ENCODE results near the gene MASP1.
"Not testable (repeated sequence)": the region's sequence is repeated elsewhere in the genome, so short reads cannot be mapped to it uniquely, and the experiment has no call there.

MASP1 gene

DNA sequence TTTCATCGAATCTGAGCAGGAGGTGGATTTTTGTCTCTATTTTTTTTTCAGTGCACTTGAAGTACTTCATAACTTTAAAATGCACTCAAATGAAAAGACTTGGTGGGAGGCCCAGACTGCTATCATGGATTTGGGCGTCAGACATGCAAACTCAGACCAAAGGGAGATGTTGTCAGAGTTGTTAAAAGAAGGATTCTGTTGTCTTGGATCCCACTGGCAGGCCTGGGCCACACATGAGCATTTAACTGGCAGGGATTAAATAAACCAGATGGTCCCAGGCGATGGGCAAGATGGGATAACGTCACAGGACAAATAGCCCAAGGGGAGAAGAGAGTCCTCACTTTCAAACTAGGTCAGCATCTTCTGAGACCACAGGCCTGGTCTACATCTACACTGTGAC lies 78.8 kb downstream of the MASP1 start:
- DNase-seq, result no peak

DNA sequence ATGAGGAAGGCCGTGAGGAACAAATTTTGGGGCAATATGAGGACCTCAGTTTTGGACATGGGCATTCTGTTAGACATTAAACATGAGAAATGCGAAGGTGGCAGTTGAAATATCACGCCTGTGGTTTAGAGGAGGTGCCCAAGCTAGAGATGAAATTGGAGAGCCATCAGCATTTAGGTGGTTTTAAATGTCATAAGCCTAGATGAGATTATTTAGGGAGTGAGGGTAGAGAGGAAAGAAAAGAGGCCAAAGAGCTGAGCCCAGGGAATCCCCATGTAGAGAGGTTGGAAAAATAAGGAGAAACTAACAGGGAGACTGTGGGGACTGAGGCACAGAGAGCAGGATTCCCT lies 79.4 kb downstream of the MASP1 start:
- DNase-seq, result no peak

DNA sequence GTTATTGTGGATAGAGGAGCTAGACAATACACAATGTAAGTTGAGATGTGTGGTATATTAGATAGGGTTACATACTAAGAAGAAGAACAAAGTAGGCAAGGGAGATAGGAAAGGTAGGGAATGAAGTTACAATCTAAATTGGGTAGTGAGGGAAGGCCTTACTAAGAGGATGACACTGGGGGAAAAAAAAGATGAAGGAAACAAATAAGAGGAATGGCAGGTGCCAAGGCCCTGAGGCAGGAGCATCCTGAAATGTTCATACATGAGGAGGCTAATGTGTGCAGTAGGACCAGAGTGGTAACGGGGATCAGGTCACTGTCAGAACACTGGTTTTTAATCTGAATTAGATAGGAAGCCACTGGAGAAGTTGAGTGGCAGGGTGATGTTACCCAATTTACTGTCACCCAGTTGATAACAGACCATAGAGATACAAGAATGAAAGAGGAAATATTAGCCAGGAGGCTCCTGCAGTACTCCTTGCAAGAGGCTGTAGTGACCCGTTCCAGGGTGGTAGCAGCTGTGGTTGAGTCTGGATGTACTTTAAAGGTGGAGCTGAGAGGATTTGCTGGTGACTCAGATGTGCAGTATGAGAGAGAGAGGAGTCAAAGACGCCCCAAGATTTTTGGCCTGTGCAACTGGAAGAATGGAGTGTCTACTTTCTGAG lies 79.9 kb downstream of the MASP1 start:
- no peak for DNase-seq

DNA sequence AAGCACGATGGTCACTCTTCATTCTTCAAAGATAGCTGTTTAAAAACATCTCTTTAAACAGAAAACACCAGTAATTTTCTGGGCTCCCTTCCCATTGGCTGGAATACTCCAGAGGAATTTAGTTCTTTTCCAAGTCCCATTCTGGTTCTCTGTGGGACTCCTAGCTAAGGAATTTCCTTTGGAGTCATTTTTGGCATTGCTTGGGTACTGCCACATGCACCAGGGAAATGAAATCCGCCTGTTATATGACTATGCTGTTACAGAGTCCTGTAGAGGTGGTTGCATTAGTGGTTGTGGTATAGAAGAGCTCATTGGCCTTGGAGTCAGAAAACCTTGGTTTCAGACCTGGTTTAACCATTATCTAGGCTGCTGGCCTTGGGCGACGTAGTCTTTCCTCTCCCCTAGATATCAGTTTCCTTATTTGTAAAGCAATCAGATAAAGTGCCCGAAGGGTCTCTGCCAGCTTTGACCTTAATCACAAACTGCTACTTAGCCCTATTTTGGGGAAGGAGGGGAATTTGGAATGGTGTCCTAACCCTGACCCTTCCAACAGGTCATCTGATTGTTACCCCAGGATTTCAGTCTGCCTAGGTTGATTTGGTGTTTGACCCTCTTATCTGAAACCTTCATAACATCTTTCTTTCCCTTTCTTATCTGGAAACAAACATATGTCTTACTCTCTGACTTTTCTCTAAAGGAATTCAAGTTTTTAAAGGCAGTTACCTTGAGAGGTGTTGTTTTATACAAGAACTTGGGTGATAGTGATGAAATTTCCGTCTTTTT lies 80.8 kb downstream of the MASP1 start:
- DNase-seq, result no peak

DNA sequence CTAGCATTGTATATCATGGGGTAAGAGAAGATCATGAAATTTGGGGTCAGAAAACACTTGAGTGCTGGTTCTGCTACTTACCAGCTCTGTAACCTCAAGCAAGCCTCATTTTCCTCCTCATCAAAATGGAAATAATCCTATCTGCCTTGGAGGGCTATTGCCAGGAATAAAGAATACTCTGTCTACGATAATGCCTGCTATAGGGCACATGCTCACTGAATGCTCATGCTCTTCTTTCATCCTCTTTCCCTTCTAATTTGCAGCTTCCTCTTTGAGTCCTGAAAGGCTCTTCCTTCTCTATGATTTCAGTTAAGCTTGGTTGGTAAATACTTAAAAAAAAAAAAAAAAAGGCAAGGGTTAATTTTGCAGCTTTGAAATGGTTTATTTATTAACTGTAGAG lies 81.4 kb downstream of the MASP1 start:
- no peak for DNase-seq

DNA sequence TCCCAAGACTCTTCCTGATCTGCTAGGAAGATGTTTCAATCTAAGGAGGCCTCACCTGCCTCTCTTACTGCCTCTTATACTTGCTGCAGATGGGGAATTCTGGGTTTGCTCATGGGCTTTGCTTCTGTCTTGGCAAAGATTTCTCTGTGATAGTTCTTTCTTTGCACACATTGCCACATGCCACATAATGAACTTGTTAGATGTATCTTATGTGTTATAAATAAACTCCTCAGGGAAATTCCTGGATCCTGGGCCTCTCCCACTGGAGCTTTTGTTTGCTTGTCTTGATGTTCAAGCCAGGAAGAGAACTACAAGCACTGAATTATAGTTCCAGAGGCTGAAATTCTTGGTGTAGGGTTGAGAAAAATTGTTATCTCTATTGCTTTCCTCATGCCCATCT lies 82.0 kb downstream of the MASP1 start:
- DNase-seq, result no peak

DNA sequence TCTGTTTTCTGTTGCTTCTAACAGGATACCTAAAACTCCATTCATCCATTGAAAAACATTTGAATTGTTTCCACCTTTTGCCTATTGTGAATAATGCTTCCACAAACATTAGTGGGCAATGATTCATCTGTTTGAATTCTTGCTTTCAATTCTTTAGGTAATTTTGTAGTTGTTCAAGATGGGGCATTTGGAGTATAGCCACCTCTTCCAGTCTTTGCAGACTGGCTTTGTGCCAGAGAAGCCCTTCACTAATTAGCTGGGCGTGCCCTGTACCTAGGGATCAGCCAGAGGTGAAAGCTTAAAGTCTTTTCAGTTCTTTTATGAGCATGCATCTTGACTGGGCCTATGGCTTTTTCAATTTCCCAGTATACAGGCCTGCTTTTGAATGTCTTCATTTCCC lies 83.4 kb downstream of the MASP1 start:
- DNase-seq, result no peak

DNA sequence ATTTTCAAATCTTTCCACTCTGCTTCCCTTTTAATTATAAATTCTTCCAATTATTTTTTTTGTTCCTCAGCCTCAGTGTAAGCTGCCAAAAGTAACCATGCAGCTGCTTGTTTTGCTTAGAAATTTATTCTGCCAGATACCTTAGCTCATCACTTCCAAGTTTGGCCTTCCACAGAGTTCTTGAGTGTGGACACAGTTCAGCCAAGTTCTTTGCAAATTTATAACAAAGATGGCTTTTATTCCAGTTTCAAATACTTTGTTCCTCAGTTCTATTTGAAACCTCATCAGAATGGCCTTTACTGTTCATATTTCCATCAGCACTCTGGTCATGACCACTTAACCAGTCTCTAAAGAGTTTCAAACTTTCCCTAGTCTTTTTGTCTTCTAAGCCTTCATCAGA lies 83.9 kb downstream of the MASP1 start:
- DNase-seq, result no peak

DNA sequence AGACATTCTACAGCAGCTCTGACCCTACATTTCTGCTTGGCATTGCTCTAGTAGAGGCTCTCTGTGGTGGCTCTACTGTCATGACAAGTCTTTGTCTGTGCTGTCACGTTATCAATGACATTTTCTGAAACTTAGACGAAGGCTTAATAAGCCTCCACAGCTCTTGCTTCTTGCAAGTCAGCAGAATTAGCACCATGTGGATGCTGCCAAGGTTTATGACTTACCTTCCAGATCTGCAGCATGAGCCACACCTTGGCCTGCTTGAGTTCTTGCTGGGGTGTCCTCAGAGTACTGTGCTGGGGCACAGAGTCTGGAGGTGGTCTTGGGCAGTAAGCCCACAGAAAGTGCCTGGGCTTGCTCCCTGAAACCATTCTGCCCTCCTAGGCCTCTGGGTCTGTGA lies 84.5 kb downstream of the MASP1 start:
- DNase-seq, result no peak

DNA sequence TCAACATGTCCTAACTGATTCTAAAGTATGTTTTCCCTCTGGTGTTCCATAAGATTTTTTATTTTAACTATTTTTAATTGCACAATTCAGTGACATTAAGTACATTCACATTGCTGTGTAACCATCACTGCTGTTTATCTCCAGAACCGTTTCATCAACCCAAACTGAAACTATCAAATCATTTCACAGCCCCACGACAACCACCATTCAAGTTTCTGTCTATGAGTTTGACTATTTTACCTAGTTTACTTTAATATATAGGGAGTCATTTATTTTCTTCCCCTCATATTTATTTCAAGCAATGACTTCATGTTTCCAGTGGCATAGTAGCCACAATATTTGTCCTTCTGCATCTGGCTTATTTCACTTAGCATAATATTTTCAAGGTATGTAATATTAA lies 85.9 kb downstream of the MASP1 start:
- DNase-seq, result no peak

DNA sequence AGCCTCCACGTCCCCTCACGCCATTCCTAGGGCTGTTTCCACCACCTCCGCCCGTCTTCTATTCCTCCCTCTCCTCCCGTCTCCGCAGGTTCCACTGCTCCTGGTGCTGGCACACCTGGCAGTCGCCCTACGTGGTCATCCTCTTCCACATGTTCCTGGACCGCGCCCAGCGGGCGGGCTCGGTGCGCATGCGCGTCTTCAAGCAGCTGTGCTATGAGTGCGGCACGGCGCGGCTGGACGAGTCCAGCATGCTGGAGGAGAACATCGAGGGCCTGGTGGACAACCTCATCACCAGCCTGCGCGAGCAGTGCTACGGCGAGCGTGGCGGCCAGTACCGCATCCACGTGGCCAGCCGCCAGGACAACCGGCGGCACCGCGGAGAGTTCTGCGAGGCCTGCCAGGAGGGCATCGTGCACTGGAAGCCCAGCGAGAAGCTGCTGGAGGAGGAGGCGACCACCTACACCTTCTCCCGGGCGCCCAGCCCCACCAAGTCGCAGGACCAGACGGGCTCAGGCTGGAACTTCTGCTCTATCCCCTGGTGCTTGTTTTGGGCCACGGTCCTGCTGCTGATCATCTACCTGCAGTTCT lies 92.0 kb downstream of the MASP1 start:
- DNase-seq, result not testable (repeated sequence)

DNA sequence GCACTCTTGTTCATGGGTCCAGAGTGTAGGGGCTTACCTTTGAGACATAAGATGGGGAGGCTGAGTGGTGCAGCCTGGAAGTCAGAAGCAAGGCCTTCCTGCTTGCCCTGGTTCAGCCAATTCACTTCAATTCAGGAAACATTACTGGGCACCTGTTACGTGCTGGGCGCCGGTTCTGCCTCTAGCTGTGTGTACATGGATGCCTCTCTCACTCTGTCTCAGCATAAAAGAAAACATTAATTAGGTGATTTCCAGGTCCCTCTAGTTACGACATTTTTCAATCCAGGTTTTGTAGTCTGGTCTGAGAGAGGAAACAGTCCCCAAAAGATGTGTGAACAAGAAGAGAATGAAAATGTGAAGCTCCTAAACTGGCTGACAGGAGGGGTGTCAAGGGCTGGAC lies 93.0 kb downstream of the MASP1 start:
- no peak for DNase-seq

DNA sequence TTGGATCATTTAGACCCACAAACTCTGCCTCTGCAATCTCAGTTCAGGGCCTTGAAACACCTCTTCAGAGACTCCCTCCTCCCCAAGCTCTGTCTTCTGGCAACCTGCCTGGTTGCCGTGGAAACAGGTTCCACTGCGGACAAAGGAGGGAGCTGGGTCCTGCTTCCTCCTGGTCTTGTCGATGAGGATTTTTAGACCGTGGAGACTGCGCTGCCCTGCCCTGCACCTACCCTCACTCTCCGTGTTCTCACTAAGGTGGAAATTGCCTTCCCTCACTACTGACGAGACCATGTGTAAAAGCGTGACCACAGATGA lies 94.2 kb downstream of the MASP1 start, which contains the start of gene RTP1:
Gene RTP1 (plus strand): TSS at position 152 of the 315 bp plus-strand sequence. CDS start 30 bp downstream, at position 182.
- no peak for DNase-seq

DNA sequence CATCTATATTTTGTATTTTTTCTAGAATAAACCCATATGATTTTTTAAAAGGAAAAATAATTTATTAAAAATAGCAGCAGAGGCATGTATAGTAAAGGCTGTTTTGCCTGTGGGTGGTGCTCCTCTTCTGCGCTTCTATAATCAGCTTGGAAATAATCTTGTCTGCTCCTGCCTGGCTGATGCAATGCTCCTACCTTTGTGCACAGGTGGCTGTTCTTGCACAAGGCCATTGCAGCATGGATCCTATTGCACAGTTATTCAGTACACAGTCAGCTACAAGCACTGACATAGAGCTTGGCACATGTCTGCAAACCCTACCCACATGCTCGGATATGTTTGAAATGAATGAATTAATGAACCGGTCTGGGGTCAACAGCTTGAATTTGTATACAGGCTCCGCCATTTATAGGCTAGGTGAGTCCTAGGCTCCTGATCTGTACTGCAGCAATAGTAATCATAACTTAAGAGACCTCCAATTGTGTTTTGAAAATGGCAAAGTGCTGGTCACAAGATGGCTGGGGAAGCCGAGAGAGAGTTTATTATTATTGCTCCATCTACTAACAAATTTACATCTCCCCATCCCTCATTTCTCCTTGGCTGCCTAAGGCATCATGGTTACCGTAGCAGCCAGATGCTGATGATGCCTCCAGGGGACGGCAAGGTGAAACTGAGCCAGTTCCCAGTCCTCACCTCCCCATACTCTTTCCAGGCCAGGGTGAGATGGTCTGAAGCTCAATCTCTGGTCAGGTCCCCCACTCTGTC lies 94.8 kb downstream of the MASP1 start:
- DNase-seq, result no peak

DNA sequence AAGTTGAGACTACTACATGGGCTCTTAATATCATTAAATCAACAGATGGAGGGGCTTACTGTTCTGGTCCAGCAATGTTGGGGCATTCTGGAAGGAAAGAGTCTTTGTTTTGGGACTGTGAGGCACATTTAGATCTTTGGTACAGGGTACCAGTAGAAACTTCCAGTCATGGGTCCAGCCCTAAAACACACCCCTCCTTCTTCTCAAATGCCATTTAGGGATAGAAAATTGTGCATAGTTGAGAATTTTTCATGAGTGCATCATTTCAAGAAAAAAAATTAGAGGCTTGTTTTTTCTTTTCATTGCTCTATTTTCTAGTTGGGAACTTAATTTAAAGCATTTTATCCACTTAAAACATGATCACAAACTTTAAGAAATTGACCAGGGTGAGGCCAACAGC lies 98.4 kb downstream of the MASP1 start:
- DNase-seq, result no peak

DNA sequence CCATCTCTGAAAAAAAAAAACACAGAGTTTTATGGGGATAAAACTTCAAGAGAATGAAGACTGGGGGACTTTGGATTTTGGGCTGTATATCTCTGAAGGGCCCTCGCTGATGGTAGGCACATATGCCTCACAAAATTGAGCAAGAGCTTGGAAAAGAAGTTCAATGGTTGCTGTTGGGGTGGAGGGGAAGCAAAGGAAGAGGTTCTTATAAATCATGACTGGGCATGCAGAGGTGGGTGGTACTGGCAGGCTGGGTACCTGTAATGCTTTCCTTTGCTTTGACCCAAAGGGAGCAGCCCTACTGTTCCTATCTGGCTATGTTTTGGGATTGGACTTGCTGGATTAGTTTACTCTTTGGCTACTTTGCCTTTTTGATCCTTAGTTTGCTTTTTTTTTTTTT lies 100.3 kb downstream of the MASP1 start:
- DNase-seq, result no peak

DNA sequence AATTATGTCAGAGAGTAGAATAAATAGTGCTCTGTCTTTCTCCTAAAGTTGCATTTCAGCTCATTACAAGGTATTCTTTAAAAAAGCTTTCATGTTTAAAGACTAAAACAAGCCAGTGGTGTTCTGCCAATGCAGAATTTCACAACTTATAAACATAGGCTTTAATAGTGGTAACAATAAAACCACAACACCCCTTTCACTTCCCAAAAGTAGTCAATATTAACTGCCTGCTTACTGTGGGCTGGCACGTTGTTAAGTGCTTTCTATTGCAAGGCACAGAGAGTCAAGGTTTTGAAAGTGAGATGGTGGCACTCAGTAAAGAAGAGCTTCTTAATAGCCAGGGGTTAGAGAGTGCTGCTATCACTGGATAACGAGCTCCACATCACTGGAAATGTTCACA lies 102.6 kb downstream of the MASP1 start:
- no peak for DNase-seq

DNA sequence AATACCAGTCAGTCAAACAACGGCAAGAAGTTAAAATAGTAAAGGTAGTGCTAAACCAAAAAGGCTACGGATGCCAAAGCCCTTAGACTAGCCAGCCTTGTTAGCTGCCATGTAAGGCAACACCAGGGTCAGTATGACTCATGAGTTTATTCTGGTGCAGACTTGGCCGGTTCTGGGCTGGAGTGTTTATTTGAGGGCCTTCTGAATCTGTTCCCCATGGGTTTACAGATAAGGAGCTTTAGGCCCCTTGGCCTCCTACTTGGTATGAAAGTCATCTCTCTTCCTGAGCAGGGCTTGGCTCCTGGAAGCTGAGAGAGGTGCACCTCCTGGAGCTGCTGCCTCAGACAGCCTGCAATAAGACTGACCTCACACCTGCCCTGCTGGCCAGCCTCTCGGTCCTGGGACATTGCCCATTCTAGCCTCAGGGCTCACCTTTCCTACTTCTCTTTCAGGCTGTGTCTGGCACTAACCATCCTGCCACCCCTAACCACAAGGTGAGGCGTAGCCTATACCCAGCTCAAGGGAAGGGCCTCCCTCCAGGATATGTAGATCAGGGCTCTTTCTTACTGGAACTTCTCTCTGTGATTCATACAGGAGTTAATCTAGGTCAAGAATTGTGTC lies 104.6 kb downstream of the MASP1 start:
- DNase-seq, result no peak

DNA sequence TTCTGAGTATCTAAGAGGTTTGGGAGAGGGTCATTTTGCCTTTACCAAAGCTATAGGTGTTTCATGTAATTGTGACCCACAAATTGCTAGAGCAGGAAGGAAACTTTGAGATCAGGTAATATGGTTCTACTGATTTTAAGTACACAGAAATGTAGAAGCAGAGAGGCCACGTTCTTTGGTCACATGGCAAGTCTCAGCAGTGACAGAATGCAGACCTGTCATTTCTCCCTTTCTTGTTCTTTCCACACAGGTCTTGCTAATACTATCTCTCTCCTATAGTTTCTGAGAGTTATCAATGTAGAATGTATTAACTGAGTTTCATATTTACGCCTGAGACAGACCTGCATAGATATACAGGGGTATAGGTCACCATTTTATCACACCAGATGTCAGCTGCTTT lies 105.2 kb downstream of the MASP1 start:
- no peak for DNase-seq

DNA sequence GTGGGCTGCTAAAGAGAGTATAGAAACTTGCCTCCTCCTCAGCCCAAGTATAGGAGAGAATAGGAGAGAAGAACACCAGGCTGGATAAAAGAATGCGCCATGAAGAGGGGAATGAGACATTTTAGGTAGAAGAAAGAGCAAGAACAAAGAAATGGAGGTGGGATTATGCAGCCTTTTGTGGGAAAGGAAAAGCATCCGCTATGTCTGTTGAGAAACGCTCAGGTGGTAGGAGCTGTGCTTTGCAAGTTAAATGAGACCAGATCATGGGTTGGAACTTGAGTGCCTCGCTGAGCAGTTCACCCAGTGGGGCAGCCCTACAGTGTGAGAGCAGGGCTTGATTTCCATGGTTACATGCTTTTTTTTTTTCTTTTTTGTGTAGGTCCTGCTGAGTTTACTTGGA lies 105.8 kb downstream of the MASP1 start:
- DNase-seq, result no peak

All from activated CD4-positive, alpha-beta T cell treated with anti-CD3 and anti-CD28 coated beads for 48 hours (primary cell).